Measurements from ENCODE around the gene SLC2A4RG.

- no peak for TF ChIP-seq EZH2 (IDR thresholded peaks at IDR 0.05)
- TF ChIP-seq POLR2AphosphoS5 (IDR thresholded peaks at IDR 0.05; ENCODE audit: borderline replicate concordance, low read depth, low read length), result no peak
- TF ChIP-seq FOXP2 (optimal IDR thresholded peaks at IDR 0.05; ENCODE audit: control extremely low read depth, extremely low read length, insufficient read depth), result no peak
These were observed 20.6 kb upstream of the SLC2A4RG start for GRCh38 chr20:63718996-63719395.

Measured in SK-N-MC (cell line).